CMK (cell line): Measurements from ENCODE around the gene PIAS1.
A peak's percentile ranks its signal among the peaks of the same experiment; 100 is the strongest.
"Not testable (repeated sequence)": the region's sequence is repeated elsewhere in the genome, so short reads cannot be mapped to it uniquely, and the experiment has no call there.

ENCODE experiments used
- DNase-seq: peaks from one replicate; pipeline ENCODE4 v3.0.0-alpha.2; 2010; ENCODE audit warnings: low read depth

The PIAS1 gene

GRCh38 chr15:68034719-68035293 is 19.3 kb upstream of the PIAS1 start:
- DNase-seq, result no peak

- DNase-seq, result no peak
Measured at GRCh38 chr15:68038246-68038645, 15.9 kb upstream of the PIAS1 start.

- no peak for DNase-seq
Measured at GRCh38 chr15:68040144-68040543, 14.0 kb upstream of the PIAS1 start.

GRCh38 chr15:68042156-68042854 is 11.8 kb upstream of the PIAS1 start:
- no peak for DNase-seq

DNA sequence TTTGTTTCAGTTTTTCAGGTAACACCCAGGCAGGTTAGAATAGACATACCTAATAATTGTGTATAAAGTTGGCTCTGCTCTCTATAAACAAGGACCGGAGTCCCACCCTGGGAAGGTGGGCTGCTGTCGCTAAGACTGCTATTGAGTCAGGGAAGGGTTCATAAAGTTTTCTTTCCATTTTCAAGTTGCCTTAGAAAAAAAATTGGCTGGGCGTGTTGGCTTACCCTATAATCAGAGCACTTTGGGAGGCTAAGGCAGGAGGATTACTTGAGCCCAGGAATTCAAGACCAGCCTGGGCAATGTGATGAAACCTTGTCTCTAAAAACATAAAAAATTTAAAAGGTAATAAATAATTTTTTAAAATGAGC is 11.3 kb upstream of the PIAS1 start:
- DNase-seq, result no peak

- DNase-seq, result no peak
Measured at GRCh38 chr15:68045289-68046265, 8.5 kb upstream of the PIAS1 start.

- no peak for DNase-seq
Measured at GRCh38 chr15:68047826-68048225, 6.3 kb upstream of the PIAS1 start.

- no peak for DNase-seq
Measured at GRCh38 chr15:68051109-68051508, 3.0 kb upstream of the PIAS1 start.

- DNase-seq, result no peak
Measured at GRCh38 chr15:68051907-68052306, 2.2 kb upstream of the PIAS1 start.

GRCh38 chr15:68052431-68052830 is 1.7 kb upstream of the PIAS1 start:
- DNase-seq, result no peak

DNA sequence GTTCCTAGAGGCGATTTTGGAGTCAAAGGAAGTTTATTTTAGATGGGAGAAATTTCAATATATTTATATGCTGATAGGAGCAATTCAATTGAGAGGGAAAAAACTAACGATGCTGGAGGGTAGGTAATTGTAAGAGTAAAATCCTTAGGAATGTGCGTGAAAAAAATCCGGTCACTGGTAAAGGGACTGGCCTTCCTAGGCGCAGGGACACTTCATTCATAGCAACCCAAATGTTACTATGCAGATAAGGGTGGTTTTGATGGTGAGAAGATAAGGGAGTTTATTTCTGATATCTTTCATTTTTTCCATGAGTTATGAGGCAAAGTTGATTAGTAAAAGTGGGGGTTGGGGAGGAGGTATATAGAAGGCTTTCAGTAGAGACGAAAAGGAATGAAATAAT is 1.1 kb upstream of the PIAS1 start:
- no peak for DNase-seq

DNA sequence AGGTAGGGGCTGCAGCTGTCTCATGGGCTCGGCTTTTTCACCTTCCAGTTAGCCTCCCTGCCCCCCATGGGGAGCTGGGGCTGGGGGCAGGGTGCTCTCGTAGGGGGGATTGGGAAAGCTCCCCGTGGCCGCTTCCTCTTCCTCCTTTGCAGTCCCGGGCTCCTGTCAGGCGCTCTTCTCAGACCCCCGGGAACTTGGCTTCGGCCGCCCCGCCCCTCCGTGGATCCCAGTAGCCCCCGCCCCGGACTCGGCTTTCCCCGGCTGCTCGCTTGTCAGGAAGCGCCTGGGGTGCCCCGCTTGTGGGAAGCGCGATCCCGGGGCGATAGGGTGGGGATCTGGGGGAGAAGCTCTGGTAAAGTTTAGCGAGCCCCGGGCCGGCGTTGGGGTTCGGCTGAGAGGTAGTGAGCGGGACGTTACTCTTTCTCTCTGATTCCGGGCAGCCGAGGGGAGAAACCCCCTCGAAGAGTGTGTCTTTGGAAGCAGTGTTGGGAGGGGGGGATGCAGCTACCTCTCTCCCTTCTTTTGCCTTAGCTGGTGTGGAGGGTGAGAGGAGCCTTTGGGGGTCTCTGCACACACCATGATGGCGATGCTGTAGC is 611 bp downstream of the PIAS1 start:
- peak; percentile 75 for DNase-seq

DNA sequence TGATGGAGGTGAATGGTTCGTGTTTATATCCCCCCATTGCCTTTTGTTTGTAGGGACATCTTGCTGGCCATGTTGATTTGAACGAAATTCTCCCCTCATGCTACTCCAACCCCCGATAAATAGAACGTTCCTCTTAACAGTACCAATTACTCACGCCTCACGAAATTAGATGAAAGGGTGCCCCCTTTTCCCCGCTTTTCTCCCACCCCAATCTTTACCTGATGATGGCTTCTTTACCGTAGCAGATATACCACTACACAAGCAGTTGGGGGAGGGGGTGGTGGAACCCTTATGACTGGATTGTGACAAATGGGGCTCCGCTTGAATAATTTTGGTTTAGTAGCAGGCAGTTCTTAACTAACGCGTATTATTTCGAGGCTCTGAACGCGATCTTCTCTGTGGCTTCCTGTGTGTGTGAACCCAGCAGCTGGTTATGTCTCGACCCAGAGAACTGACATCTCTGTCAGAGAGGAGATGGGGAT is 1.1 kb downstream of the PIAS1 start:
- DNase-seq, result no peak

DNA sequence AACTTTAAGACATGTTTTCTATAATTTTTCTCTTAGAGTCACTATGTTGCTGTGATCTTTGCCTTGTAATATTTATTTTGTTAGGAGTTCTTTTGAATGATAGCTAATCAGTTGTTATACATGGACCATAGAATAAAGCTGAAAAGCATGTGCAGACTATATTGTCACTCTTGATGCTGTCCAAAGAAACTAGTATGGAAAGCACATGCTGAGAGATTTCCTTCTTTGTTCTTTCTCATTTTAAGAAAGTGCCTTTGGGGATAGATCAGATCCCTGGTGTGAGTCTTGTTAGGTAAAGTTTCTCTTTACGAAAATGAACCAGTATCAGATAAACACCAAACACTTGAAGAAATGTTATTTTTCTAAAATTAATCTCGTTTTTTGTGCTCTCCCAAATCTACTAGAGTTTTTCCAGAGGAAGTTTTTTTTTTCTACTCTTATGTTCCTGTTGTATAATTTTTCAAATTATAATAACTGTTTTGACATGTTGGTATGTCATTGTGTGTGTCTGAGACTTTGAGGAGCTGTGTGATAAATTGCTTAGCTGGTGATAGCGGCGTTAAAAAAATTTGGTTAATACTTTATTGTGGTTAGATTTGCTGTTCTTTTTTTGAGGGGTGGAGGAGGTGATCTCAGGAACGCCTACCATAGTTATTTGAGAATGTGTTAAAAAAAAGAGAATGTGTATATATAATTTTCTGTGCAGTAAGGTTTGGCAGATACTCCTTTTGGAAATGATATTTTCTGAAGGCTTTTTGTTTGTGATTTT is 2.2 kb downstream of the PIAS1 start:
- no peak for DNase-seq

DNA sequence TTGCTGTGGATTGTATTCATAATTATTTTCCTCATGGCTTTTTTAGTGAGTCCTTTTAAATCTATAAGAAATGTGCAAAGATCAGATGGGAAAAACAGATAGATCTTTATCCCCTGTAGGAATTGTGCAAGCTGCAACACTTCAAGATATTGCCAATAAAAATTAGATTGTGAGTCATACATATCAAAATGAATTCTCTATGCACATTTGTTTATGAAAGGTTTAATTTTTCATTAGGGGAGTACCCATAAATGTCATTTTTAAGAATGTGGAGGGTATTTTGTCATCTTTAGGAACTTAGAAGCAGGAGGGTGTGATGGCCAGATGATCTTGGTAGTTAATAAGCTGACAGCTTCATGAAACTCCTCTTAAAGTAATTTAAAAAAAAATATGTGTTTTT is 2.9 kb downstream of the PIAS1 start:
- no peak for DNase-seq

- DNase-seq, result no peak
Measured at GRCh38 chr15:68057758-68058157, 3.6 kb downstream of the PIAS1 start.

DNA sequence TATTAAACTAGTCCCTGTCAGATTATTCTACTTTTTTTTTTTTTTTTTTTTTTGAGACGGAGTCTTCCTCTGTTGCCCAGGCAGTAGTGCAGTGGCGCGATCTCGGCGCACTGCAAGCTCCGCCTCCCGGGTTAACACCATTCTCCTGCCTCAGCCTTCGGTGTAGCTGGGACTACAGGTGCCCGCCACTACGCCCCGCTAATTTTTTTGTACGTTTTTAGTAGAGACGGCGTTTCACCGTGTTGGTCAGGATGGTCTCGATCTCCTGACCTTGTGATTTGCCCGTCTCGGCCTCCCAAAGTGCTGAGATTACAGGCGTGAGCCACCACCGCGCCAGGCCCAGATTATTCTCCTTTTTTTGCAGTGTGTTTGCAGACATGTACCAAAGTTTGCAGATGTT is 4.9 kb downstream of the PIAS1 start:
- DNase-seq, result not testable (repeated sequence)

- no peak for DNase-seq
Measured at GRCh38 chr15:68059630-68060029, 5.5 kb downstream of the PIAS1 start.

- no peak for DNase-seq
Measured at GRCh38 chr15:68061171-68061570, 7.1 kb downstream of the PIAS1 start.

- DNase-seq, result no peak
Measured at GRCh38 chr15:68061602-68062001, 7.5 kb downstream of the PIAS1 start.

- no peak for DNase-seq
Measured at GRCh38 chr15:68062214-68062613, 8.1 kb downstream of the PIAS1 start.
